ENCODE measurements around the gene ARHGEF40.
"Not testable (repeated sequence)": the region's sequence is repeated elsewhere in the genome, so short reads cannot be mapped to it uniquely, and the experiment has no call there.

Gene ARHGEF40

DNA sequence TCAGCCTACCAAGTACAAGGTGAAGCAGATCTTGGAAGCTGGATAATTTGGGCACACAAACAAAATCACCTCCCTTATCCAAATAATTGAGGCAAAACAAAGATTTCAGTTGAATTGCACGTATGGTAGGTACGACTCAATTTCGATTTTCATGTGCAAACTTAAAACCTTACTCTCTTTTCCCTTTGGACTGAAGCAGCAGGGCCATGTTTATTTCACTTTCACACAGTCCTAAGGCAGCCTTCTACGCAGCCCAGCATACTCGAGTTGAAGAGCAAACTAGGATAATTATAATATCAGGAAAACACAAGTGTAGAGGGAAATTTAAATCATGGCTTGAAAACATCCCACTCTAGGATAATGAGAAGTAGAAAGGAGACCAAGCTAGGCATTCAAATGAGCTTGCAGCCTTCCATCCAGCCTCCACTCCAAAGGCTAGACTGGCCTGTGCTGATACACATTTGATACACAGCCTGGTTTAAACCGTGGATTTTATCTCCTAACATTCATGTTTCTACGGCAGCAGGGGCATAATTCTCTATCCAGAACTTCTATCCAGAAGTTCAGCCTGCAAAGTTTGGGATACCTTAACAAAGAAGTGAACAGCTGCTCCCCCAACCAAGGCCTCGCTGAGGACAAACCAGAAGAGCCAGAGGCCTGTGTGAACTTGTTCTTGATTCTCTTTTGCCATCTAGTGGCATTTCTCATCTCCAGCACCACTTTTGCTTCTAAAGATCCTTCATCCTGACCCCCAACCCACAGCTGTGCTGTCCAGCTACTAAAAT is 30.3 kb upstream of the ARHGEF40 start:
- no peak for DNase-seq (ENCODE audit: low read depth in 3 of 3)

- no peak for DNase-seq (ENCODE audit: low read depth in 3 of 3)
These were observed 29.7 kb upstream of the ARHGEF40 start for GRCh38 chr14:21040370-21040925.

GRCh38 chr14:21040941-21041340 is 29.2 kb upstream of the ARHGEF40 start:
- not testable (repeated sequence) for DNase-seq (ENCODE audit: low read depth in 3 of 3)

- no peak for DNase-seq (ENCODE audit: low read depth in 3 of 3)
These were observed 28.2 kb upstream of the ARHGEF40 start, which contains the start of gene RNASE7 for GRCh38 chr14:21041676-21042433. TSS of gene RNASE7 (plus strand) at chr14:21042362. CDS start at chr14:21042993, 631 bp downstream.

DNA sequence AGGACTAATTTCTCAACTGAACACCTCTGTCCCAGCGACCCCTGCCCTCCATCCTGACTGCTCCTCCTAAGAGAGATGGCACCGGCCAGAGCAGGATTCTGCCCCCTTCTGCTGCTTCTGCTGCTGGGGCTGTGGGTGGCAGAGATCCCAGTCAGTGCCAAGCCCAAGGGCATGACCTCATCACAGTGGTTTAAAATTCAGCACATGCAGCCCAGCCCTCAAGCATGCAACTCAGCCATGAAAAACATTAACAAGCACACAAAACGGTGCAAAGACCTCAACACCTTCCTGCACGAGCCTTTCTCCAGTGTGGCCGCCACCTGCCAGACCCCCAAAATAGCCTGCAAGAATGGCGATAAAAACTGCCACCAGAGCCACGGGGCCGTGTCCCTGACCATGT is 27.2 kb upstream of the ARHGEF40 start:
- DNase-seq (ENCODE audit: low read depth in 3 of 3), result no peak

DNA sequence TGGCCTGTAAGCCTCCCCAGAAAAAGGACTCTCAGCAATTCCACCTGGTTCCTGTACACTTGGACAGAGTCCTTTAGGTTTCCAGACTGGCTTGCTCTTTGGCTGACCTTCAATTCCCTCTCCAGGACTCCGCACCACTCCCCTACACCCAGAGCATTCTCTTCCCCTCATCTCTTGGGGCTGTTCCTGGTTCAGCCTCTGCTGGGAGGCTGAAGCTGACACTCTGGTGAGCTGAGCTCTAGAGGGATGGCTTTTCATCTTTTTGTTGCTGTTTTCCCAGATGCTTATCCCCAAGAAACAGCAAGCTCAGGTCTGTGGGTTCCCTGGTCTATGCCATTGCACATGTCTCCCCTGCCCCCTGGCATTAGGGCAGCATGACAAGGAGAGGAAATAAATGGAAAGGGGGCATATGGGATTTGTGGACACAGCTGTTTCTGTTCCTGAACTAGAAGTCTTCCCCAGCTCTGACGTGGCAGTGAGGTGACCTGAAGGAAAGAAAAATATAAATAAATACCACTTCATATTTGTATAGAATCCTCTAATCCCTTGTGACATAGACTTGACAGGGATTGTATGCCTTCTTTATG is 26.6 kb upstream of the ARHGEF40 start:
- DNase-seq (ENCODE audit: low read depth in 3 of 3), result no peak

DNA sequence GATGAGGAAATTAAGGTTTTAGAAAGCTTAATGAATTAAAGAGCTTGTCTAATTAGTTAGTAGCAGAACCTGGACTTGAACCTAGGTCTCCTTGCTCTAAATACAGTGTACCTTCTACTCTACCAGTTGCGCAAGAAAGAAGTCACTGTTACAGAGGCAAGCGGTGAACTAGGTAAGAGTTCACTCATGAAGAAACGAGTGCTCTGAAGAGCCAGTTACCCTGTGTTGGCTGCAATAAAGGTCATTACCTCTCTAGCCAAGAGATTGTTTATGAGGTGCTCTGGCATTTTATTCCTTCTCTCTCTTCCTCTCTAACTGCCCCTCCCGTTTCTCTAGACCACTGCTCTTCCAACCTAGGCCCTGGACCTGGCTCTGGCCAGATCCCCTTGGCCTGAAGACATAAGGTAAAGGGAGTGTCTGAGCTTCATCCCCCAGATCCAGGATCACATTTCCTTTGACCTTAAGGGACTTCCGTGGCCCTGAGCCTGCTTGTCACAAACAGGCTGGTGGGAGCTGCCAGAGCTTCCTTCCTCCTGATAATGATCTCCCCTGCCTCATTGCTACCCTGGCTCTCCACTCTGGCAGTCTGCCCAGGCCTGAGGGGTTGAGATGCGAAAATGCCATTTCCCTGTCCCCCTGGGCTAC is 26.0 kb upstream of the ARHGEF40 start:
- no peak for DNase-seq (ENCODE audit: low read depth in 3 of 3)

DNA sequence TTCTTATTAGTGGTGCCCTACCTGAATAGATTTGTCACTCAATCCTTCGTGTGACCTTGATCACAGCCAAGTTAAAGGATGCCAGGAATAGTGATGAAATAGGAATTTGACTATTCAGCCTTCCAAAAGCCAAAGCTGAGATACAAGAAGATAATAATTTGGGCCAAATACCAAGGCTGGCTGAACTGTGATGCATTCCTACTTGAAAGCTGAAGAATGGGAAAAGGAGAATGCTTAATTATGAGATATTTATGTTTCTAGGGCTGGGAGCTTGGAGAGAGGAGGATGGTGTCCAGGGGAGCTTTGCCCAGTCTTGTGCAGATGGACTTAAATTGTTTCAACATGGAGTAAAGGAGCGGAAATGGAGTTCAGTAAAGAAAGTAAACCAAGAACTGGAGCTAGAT is 22.7 kb upstream of the ARHGEF40 start:
- DNase-seq (ENCODE audit: low read depth in 3 of 3), result no peak

DNA sequence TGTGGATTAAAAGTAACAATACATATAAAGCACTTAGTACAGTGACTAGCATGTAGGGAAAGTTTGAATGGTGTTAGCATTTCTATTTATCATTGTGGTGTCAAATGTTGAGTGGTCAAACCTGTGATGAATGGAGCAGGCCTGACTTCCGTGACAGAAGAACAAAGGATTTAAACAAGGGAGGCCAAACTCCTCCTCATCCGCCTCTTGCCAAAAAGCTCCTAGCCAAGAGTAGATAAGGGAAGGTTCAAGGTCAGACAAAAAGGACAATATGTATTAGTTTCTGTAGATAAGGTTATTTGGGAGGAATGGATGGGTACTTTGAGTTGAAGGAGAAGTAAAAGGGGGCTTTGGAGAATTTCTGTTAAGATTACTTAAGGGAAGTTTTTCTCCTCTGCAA is 21.5 kb upstream of the ARHGEF40 start:
- DNase-seq (ENCODE audit: low read depth in 3 of 3), result no peak

DNA sequence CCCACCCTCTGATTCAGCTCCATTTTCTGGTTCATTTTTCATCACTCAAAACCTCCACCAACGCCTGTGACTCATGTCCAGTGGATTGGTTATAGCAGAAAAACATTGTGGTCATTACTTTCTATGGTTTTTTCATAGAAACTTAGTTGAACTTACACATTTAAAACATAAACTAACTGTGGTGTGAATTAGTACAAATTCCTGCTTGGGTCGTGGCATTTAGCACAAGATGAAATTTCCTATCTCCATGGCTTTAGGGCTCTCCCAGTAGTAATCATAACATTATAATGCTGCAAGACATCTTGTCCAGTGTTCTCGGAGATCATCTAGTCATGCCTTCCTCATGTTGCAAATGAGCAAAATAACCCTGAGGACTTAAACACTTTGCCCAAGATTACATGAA is 20.8 kb upstream of the ARHGEF40 start:
- no peak for DNase-seq (ENCODE audit: low read depth in 3 of 3)

GRCh38 chr14:21050597-21050996 is 19.5 kb upstream of the ARHGEF40 start:
- no peak for DNase-seq (ENCODE audit: low read depth in 3 of 3)

DNA sequence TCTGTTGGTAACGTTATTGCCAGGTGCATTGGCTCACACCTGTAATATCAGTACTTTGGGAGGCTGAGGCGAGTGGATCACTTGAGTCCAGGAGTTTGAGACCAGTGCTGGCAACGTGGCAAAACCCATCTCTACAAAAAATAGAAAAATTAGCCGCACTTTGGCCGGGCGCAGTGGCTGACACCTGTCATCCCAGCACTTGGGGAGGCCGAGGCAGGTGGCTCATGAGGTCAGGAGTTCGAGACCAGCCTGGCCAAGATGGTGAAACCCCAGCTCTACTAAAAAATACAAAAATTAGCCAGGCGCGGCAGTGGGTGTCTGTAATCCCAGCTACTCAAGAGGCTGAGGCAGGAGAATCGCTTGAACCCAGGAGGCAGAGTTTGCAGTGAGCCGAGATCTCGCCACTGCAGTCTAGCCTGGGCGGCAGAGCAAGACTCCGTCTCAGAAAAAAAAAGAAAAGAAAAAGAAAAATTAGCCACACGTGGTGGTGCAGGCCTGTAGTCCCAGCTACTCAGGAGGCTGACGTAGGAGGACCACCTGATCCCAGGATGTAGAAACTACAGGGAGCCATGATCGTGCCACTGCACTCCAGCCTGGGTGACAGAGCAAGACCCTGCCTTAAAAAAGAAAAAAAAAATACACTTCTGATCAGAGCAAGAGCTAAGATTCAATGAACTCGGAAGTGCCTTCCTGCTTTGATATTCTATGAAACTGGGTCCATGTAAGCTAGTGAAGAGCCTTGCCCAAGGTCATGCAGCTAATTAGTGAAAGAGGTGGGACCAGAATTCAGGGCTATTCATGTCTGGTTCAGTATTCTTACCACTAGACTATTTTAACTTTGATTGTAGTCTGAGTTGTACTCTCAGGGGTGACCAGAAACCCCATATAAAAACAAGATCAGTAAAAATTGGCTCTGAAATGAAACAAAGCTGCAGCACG is 16.7 kb upstream of the ARHGEF40 start:
- DNase-seq (ENCODE audit: low read depth in 3 of 3), result no peak

DNA sequence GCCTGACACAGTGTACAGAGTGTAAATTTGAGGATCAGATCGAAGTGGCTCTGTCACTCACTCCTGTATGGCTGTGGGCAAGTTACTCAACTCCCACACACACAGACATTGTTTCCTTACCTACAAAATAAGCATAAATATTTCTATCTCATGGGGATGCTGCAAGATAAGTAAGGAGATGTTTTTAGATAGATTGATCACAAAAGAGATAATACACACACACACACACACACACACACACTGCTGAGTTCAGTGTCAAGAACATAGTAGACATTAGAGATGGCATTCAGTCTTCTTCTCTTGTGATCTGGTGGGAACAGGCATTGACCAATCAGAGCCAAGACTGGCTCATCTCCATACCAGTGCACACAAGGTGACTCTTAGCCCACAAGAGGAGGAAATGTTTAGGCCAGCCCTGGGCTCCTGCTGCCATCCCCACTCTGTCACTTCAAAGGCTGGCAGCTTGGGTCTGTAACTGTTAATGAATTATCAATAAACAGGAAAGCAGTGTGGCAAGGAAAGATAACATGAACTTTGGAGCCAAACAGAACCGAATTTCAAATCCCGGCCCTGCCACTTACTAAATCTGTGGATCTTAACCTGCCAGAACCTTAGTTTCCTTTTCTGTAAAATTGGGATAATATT is 15.9 kb upstream of the ARHGEF40 start:
- no peak for DNase-seq (ENCODE audit: low read depth in 3 of 3)

DNA sequence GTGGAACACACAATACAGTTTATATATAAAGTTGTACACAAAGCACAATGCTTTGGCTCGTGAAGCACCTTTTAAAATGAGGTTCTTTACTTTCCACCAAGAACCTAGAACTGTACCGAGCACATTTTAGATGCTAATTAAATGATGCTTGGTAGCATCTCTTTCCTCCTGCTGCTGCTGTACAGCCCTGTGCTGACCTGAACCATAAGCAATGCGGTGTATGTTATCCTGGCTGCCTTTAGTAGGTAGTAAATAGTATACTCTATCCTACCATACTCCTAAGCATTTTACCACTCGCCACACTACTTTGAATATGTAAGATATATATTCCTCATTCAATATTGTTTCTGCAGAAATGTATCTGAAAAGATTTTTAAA is 15.3 kb upstream of the ARHGEF40 start:
- DNase-seq (ENCODE audit: low read depth in 3 of 3), result no peak

DNA sequence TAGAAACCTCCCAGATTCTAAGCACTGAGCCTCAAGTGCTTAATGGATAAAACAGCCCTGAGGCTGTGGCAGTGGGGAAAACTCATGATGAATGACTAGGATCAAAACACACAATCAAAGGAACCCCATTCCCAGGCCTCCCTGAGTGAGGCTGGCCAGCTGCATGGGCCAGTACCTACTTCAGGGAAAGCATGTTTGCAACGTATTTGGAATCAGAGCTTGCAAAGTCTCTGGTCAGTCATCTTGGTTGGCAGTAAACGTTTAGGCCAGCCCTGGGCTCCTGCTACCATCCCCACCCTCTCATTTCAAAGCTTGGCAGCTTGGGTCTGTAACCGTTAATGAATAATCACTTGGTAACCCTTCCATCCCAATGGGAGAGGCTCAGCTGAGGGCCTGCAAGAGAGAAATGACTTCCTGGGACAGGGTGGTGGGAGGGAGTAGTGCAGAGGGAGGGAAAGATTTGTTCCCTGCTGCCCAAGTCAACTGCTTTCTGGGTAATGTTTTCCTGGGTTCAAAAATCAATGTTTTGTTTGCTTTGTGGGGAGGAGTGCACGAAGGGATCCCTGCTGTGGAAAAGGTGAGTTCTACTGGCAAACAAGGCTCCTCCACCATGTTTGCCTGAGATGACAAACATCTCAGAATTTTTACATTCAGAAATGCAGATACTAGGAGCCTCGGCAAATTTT is 14.5 kb upstream of the ARHGEF40 start:
- DNase-seq (ENCODE audit: low read depth in 3 of 3), result no peak

- no peak for DNase-seq (ENCODE audit: low read depth in 3 of 3)
These were observed 13.5 kb upstream of the ARHGEF40 start for GRCh38 chr14:21056520-21057163.

DNA sequence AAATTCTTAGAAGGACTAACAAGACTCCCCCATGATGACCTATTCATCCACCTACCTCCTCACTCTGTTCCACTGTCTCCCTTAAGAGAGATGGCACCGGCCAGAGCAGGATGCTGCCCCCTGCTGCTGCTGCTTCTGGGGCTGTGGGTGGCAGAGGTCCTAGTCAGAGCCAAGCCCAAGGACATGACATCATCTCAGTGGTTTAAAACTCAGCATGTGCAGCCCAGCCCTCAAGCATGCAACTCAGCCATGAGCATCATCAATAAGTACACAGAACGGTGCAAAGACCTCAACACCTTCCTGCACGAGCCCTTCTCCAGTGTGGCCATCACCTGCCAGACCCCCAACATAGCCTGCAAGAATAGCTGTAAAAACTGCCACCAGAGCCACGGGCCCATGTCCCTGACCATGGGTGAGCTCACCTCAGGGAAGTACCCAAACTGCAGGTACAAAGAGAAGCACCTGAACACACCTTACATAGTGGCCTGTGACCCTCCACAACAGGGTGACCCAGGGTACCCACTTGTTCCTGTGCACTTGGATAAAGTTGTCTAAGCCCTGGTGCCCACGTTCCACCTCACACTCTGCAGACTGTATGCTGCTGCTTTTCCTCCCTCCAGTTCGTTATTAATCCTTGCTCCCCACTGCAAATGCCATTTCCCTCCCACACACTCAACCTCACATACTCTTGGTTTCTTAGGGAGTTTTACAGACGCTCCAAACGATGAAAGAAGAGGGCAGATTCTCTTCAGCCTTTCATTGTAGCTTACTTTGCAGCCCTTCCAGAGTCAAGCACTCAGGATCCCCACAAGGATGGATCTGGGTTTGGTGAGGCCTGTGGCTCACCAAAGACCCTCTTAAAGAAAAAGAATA is 12.1 kb upstream of the ARHGEF40 start, which contains the start of gene RNASE8:
Gene RNASE8, plus strand, starts transcription at position 20 of the 873 bp plus-strand sequence. Its CDS starts 71 bp downstream, at position 91.
- DNase-seq (ENCODE audit: low read depth in 3 of 3), result no peak

GRCh38 chr14:21058903-21059302 is 11.2 kb upstream of the ARHGEF40 start:
- no peak for DNase-seq (ENCODE audit: low read depth in 3 of 3)
